ENCODE results near the gene AANAT. TPM values are rescaled to one million over a fixed set of nuclear protein-coding genes. Genes with fewer than 3 reads are reported as not detected.

AANAT gene
- total RNA-seq, 1 experiment from 2014 or later: not detected

GRCh38 chr17:76446449-76447231 is 20.8 kb upstream of the AANAT start:
- TF ChIP-seq CTCF (IDR thresholded peaks at IDR 0.05; ENCODE audit: unreplicated experiment): no peak
- Mint-ChIP-seq H3K4me3 (ENCODE audit: low read depth, unreplicated experiment) (peak overlapping the region; percentile 39), H3K27ac (ENCODE audit: unreplicated experiment) (peak overlapping the region; percentile 33), H3K36me3 (ENCODE audit: insufficient read depth, unreplicated experiment) (no peaks in the 10 kb centered on the region), H3K27me3 (ENCODE audit: unreplicated experiment) (no peaks in the 10 kb centered on the region), H3K4me1 (ENCODE audit: low read depth, unreplicated experiment) (peaks cover 72% of the 10 kb centered on the region), H3K9me3 (ENCODE audit: low read depth, unreplicated experiment) (no peaks in the 10 kb centered on the region)
- intact Hi-C loops (cut with micrococcal nuclease; ENCODE audit: unreplicated experiment): no loop called here
- CTCF ChIA-PET: no interaction called here
- DNase-seq: peak; percentile 22
- no TSS peak for BruUV-seq (replicated peaks)

GRCh38 chr17:76447931-76448652 is 19.3 kb upstream of the AANAT start:
- DNase-seq: no peak
- peak overlapping the region; percentile 70 for H3K27ac Mint-ChIP-seq (ENCODE audit: unreplicated experiment)
- H3K36me3 Mint-ChIP-seq (ENCODE audit: insufficient read depth, unreplicated experiment): peaks cover 9% of the 10 kb centered on the region
- BruUV-seq (replicated peaks): no TSS peak
- H3K9me3 Mint-ChIP-seq (ENCODE audit: low read depth, unreplicated experiment): no peaks in the 10 kb centered on the region
- CTCF ChIA-PET: interaction anchor here (1.5 kb wide), 1 partner anchor 11 kb away, joined by 3 read pairs; no protein-coding TSS in a partner anchor
- intact Hi-C loops (cut with micrococcal nuclease; ENCODE audit: unreplicated experiment): no loop called here
- no peak overlapping the region for H3K4me3 Mint-ChIP-seq (ENCODE audit: low read depth, unreplicated experiment)
- H3K27me3 Mint-ChIP-seq (ENCODE audit: unreplicated experiment): no peaks in the 10 kb centered on the region
- peaks cover 62% of the 10 kb centered on the region for H3K4me1 Mint-ChIP-seq (ENCODE audit: low read depth, unreplicated experiment)
- no peak for TF ChIP-seq CTCF (IDR thresholded peaks at IDR 0.05; ENCODE audit: unreplicated experiment)

- intact Hi-C loops (cut with micrococcal nuclease; ENCODE audit: unreplicated experiment): no loop called here
- no TSS peak for BruUV-seq (replicated peaks)
- peaks cover 52% of the 10 kb centered on the region for H3K4me1 Mint-ChIP-seq (ENCODE audit: low read depth, unreplicated experiment)
- no peak for DNase-seq
- H3K27me3 Mint-ChIP-seq (ENCODE audit: unreplicated experiment): no peaks in the 10 kb centered on the region
- peaks cover 13% of the 10 kb centered on the region for H3K36me3 Mint-ChIP-seq (ENCODE audit: insufficient read depth, unreplicated experiment)
- no peak overlapping the region for H3K27ac Mint-ChIP-seq (ENCODE audit: unreplicated experiment)
- CTCF ChIA-PET: interaction anchor here (1.5 kb wide), 1 partner anchor 10 kb away, joined by 3 read pairs; no protein-coding TSS in a partner anchor
- H3K9me3 Mint-ChIP-seq (ENCODE audit: low read depth, unreplicated experiment): no peaks in the 10 kb centered on the region
- TF ChIP-seq CTCF (IDR thresholded peaks at IDR 0.05; ENCODE audit: unreplicated experiment): no peak
- H3K4me3 Mint-ChIP-seq (ENCODE audit: low read depth, unreplicated experiment): no peak overlapping the region
Observed at GRCh38 chr17:76449126-76449525, 18.3 kb upstream of the AANAT start.

GRCh38 chr17:76451506-76451905 is 15.9 kb upstream of the AANAT start:
- H3K4me3 Mint-ChIP-seq (ENCODE audit: low read depth, unreplicated experiment): peak overlapping the region; percentile 87
- CTCF ChIA-PET: interaction anchor here (0.7 kb wide), 1 partner anchor 272 kb away, joined by 3 read pairs; no protein-coding TSS in a partner anchor
- DNase-seq: no peak
- intact Hi-C loops (cut with micrococcal nuclease; ENCODE audit: unreplicated experiment): no loop called here
- no peak overlapping the region for H3K27ac Mint-ChIP-seq (ENCODE audit: unreplicated experiment)
- no peak for TF ChIP-seq CTCF (IDR thresholded peaks at IDR 0.05; ENCODE audit: unreplicated experiment)
- no peaks in the 10 kb centered on the region for H3K27me3 Mint-ChIP-seq (ENCODE audit: unreplicated experiment)
- peaks cover 39% of the 10 kb centered on the region for H3K4me1 Mint-ChIP-seq (ENCODE audit: low read depth, unreplicated experiment)
- TSS peak; percentile 32 for BruUV-seq (replicated peaks)
- H3K9me3 Mint-ChIP-seq (ENCODE audit: low read depth, unreplicated experiment): no peaks in the 10 kb centered on the region
- H3K36me3 Mint-ChIP-seq (ENCODE audit: insufficient read depth, unreplicated experiment): peaks cover 13% of the 10 kb centered on the region
